ENCODE measurements around the gene YPEL5. TPM values are rescaled to one million over a fixed set of nuclear protein-coding genes. Genes with fewer than 3 reads are reported as not detected.
"Not testable (repeated sequence)": the region's sequence is repeated elsewhere in the genome, so short reads cannot be mapped to it uniquely, and the experiment has no call there.

YPEL5 gene
- total RNA-seq = 18.5 and 19.5 TPM in 2 replicates

DNA sequence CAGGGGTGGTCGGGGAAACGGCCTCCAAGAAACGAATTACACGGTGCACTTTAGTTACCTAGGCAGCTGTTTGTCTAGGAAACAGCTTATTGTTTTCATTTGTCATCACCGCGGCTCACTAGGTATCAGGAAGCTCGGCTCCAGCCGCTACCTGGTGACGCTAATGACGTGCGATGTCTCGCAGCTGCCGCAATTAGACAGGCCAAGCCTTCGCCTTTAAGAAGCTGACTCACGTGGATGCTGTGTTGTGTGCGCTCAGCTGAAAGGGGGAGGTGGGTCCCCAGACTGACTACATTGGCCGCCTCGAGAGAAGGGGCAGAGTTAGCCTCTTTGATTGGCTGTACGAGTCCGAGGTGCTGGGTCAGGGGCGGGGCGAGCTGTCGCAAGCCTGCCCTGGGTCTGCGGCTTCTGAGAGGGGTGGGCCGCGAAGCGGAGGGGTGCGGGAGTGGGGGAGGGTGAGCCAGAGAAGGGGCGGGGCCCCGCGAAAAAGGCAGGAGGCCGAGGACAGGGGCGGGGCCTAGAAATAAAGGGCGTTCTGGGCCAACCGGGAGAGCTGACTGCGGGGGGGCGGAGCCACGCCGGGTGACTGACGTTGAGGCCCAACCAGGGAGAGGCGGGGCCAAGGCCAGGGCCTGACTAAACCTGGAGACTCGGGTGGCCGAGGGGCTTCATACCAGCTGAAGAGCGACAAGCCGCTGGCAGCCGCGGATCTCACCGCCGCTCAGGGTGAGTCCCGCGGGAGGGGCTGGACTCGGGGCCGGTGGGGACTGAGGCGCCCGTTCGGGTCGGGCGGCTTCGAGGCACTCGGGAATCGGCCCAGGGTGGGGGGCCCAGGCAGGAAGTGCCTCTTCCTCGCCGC is at the start of gene YPEL5:
YPEL5 (plus strand) TSS at position 671 of the 859 bp plus-strand sequence. CDS start 9,645 bp downstream, outside the sequence.
- intact Hi-C loops (cut with micrococcal nuclease) = loop anchor here (1.0 to 10.0 kb wide), 7 partner anchors 18 to 1178 kb away; partner anchors contain the start of genes LBH and LCLAT1

DNA sequence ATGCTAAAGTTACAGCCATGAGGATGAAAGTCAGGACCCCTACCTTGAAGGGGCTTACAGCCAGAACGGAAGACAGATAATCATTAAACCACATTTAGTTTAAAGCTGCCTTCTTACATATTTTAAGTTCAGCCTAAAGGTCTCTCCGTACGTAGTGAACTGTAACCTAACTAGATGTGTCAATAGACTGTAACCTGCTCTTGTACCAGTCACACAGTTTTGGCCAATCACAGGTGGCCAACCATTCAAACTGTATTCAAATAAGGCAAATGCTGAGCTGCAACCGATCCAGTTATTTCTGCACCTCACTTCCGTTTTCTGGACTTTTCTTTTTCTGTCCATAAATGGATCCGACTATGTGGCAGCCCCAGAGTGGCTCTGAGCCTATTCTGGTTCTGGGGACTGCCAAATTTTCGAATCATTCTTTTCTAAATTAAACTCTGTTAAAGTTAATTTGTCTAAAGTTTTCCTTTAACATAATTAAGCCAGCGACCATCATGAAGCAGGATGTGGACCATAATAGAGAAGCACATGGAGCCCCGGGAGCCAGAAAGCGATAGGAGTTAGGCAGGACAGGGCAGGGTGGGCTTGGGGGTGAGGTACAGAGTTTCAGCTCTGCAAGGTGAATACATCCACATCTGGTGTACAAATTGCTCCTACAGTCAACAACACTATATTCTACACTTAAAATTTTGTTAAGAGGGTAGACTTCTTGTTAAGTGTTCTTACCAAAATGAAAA is 48.4 kb upstream of the YPEL5 start:
- intact Hi-C loops (cut with micrococcal nuclease) = no loop called here

DNA sequence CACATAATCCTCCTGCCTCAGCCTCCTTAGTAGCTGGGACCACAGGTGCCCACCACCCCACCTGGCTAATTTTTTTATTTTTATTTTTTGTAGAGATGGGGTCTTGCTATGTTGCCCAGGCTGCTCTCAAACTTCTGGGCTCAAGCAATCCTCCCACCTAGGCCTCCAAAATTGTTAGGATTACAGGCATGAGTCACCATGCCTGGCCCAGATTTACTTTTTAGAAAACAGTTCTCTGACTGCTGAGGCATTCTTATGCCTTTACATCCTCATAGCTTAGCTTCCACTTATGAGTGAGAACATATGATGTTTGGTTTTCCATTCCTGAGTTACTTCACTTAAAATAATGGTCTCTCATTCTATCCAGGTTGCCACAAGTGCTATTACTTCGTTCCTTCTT is 47.4 kb upstream of the YPEL5 start:
- intact Hi-C loops (cut with micrococcal nuclease) = not testable (repeated sequence)

DNA sequence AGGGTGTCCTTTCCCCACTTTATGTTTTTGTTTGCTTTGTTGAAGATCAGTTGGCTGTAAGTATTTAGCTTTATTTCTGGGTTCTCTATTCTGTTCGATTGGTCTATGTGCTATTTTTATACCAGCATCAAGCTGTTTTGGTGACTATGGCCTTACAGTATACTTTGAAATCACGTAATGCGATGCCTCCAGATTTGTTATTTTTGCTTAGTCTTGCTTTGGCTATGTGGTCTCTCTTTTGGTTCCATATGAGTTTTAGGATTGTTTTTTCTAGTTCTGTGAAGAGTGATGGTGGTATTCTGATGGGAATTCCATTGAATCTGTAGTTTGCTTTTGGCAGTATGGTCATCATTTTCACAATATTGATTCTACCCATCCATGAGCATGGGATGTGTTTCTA is 46.1 kb upstream of the YPEL5 start:
- intact Hi-C loops (cut with micrococcal nuclease) = not testable (repeated sequence)

GRCh38 chr2:30104307-30104706 is 42.5 kb upstream of the YPEL5 start:
- intact Hi-C loops (cut with micrococcal nuclease) = no loop called here

- intact Hi-C loops (cut with micrococcal nuclease) = no loop called here
Observed at GRCh38 chr2:30105556-30105955, 41.3 kb upstream of the YPEL5 start.

GRCh38 chr2:30106543-30106942 is 40.3 kb upstream of the YPEL5 start:
- intact Hi-C loops (cut with micrococcal nuclease) = no loop called here

GRCh38 chr2:30108192-30108591 is 38.6 kb upstream of the YPEL5 start:
- intact Hi-C loops (cut with micrococcal nuclease) = no loop called here

GRCh38 chr2:30108851-30109250 is 38.0 kb upstream of the YPEL5 start:
- intact Hi-C loops (cut with micrococcal nuclease) = no loop called here

DNA sequence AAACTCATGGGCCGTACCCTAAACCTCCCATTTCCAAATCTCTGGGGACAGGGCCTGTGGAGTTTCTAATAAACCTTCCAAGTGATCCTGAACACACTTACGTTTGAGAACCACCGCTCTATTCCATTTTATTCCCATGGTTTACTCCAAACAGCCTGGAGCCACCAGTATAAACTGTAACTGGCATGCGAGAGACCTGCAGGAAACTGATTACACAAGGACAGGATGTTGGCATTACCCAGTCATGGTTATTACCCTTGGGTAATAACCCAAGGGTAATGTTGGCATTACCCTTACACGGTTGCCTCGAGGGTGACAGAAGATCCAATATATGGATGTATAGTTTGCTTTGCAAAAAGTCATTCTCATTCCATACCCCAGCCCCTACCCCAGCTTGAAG is 37.0 kb upstream of the YPEL5 start:
- intact Hi-C loops (cut with micrococcal nuclease) = no loop called here

DNA sequence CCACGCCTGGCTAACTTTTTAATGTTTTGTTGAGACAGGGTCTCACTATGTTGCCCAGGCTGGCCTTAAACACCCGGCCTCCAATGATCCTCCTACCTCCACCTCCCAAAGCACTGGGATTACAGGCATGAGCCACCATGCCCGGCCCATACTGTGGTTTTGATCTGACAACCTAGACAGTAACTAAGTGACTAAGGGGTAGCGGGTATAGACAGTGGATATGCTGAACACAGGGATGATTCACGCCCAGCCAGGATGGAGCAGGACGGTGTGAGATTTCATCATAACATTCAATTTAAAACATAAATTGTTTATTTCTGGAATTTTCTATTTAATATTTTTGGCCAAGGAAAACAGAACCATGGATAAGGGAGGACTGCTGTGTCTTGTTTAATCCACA is 36.0 kb upstream of the YPEL5 start:
- intact Hi-C loops (cut with micrococcal nuclease) = no loop called here

GRCh38 chr2:30111186-30111585 is 35.6 kb upstream of the YPEL5 start:
- intact Hi-C loops (cut with micrococcal nuclease) = not testable (repeated sequence)

- intact Hi-C loops (cut with micrococcal nuclease) = no loop called here
Observed at GRCh38 chr2:30112561-30112960, 34.2 kb upstream of the YPEL5 start.

- intact Hi-C loops (cut with micrococcal nuclease) = no loop called here
Observed at GRCh38 chr2:30113617-30114293, 33.1 kb upstream of the YPEL5 start.

GRCh38 chr2:30115141-30115980 is 31.4 kb upstream of the YPEL5 start:
- intact Hi-C loops (cut with micrococcal nuclease) = loop anchor here (1.0 kb wide), 1 partner anchor 25 kb away; no protein-coding TSS in a partner anchor

GRCh38 chr2:30115981-30116285 is 30.9 kb upstream of the YPEL5 start:
- intact Hi-C loops (cut with micrococcal nuclease) = loop anchor here (1.0 kb wide), 1 partner anchor 26 kb away; no protein-coding TSS in a partner anchor

DNA sequence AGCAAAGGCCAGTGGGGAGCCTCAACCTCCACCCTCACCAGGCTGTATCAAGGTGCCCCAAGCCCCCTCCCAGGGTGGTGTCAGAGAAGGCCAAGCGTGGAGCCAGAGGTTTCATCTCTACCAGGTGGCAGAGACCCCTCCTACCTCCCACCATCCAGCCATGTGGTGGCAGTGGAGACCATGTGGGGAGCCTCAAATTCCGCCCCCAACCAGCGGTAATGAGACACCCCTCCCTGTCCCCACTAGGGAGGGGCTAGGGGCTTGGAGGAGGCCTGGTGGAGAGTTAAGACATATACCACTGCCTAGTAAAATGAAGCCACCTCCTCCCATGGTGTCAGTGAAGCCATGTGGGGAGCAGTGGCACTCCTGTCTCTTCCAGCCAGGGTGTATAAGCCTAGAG is 24.4 kb upstream of the YPEL5 start:
- intact Hi-C loops (cut with micrococcal nuclease) = no loop called here

GRCh38 chr2:30127016-30127893 is 19.6 kb upstream of the YPEL5 start:
- intact Hi-C loops (cut with micrococcal nuclease) = no loop called here

DNA sequence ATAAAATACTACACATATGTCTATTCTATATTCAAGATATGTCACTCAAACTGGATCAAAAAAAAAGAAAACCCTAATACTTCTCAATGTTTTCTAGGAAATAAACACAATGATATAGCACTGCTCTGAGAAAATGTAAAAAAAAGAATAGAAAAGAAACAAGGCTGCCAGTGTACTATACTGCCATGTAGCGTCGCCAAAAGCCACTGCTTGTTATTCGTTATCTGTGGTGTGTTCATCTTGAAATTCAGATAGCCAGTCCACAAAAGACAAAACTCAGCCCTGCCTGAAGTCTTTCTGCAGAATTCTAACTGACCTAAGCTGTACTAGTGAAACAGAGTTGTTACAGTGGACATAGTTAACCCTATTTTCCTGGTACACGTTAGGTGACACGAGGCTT is 12.2 kb upstream of the YPEL5 start:
- intact Hi-C loops (cut with micrococcal nuclease) = no loop called here

- intact Hi-C loops (cut with micrococcal nuclease) = no loop called here
Observed at GRCh38 chr2:30135541-30135940, 11.3 kb upstream of the YPEL5 start.
